Panc1 (cell line): ENCODE measurements around the gene WDR89. TPM values are rescaled to one million over a fixed set of nuclear protein-coding genes. Genes with fewer than 3 reads are reported as not detected.

ENCODE experiments used
- total RNA-seq: library from RNA; stranded (reverse); gene quantifications from one replicate; pipeline ENCODE4 v1.2.1, GENCODE V29; 2021; ENCODE audit not compliant: unreplicated experiment

The WDR89 gene
- total RNA-seq, 1 experiment from 2014 or later: 13.0 TPM

Other genes starting within 250 kb of the WDR89 start
- gene PPP2R5E, start 98.5 kb downstream of the WDR89 start, total RNA-seq: 47.2 TPM
- 30.0 TPM for gene SGPP1, start 86.2 kb upstream of the WDR89 start, total RNA-seq
- 37.5 TPM for gene SYNE2, start 211.1 kb upstream of the WDR89 start, total RNA-seq